Osteoblast (primary cell): Measurements from ENCODE around the gene ALG6. TPM values are rescaled to one million over a fixed set of nuclear protein-coding genes. Genes with fewer than 3 reads are reported as not detected.

Experiments used
- DNase-seq: peaks from one replicate; pipeline ENCODE4 v3.0.0; 2011; ENCODE audit warnings: low spot score, mixed read lengths; ENCODE audit not compliant: insufficient read length; ENCODE audit errors: missing footprints
- H2AFZ ChIP-seq: 2 replicates; pipeline ENCODE4 v1.6.0; 2011; ENCODE audit warnings: mild to moderate bottlenecking, low read length
- H3K27ac ChIP-seq: 2 replicates; pipeline ENCODE4 v1.5.1; 2011; ENCODE audit warnings: mild to moderate bottlenecking, low read depth, low read length, moderate library complexity
- H3K27me3 ChIP-seq: 2 replicates; pipeline ENCODE4 v1.6.0; 2012; ENCODE audit warnings: mild to moderate bottlenecking, control low read depth, inconsistent platforms, low read length, moderate library complexity; ENCODE audit not compliant: insufficient read depth
- H3K36me3 ChIP-seq: 2 replicates; pipeline ENCODE4 v1.5.1; 2011; ENCODE audit warnings: mild to moderate bottlenecking, low read length, control low read depth, moderate library complexity; ENCODE audit not compliant: insufficient read depth
- H3K4me1 ChIP-seq: 2 replicates; pipeline ENCODE4 v1.5.1; 2011; ENCODE audit warnings: mild to moderate bottlenecking, low read length, control low read depth, moderate library complexity; ENCODE audit not compliant: insufficient read depth
- H3K4me2 ChIP-seq: 2 replicates; pipeline ENCODE4 v1.6.0; 2011; ENCODE audit warnings: mild to moderate bottlenecking, low read length; ENCODE audit not compliant: insufficient read depth
- H3K4me3 ChIP-seq: fragments of 200-600 bp; sonication (generic); 3 replicates; pipeline ENCODE4 v1.5.1; 2012; ENCODE audit warnings: mild to moderate bottlenecking, low read length, inconsistent platforms; ENCODE audit not compliant: insufficient read depth
- H3K79me2 ChIP-seq: 2 replicates; pipeline ENCODE4 v1.6.0; 2012; ENCODE audit warnings: mild to moderate bottlenecking, low read length, control low read depth, inconsistent platforms; ENCODE audit not compliant: insufficient read depth
- H3K9me3 ChIP-seq: 2 replicates; pipeline ENCODE4 v1.5.1; 2011; ENCODE audit warnings: low read depth, low read length, control low read depth
- H4K20me1 ChIP-seq: 2 replicates; pipeline ENCODE4 v1.6.0; 2012; ENCODE audit warnings: mild to moderate bottlenecking, low read length, control low read depth; ENCODE audit not compliant: insufficient read depth
- total RNA-seq: library from RNA; depleted of rRNA; stranded (reverse); fragments of >200 nt; gene quantifications from 2 replicates; pipeline ENCODE4 v1.2.3, GENCODE V29; 2012
- TF ChIP-seq, protein P1 (sequence below): IDR thresholded peaks from 2 replicates; pipeline ENCODE4 v1.5.1; 2011; ENCODE audit warnings: mild to moderate bottlenecking, low read depth, low read length, moderate library complexity; ENCODE audit errors: extremely low read depth

Gene ALG6
- total RNA-seq, 1 donor = 8.3 TPM

DNA sequence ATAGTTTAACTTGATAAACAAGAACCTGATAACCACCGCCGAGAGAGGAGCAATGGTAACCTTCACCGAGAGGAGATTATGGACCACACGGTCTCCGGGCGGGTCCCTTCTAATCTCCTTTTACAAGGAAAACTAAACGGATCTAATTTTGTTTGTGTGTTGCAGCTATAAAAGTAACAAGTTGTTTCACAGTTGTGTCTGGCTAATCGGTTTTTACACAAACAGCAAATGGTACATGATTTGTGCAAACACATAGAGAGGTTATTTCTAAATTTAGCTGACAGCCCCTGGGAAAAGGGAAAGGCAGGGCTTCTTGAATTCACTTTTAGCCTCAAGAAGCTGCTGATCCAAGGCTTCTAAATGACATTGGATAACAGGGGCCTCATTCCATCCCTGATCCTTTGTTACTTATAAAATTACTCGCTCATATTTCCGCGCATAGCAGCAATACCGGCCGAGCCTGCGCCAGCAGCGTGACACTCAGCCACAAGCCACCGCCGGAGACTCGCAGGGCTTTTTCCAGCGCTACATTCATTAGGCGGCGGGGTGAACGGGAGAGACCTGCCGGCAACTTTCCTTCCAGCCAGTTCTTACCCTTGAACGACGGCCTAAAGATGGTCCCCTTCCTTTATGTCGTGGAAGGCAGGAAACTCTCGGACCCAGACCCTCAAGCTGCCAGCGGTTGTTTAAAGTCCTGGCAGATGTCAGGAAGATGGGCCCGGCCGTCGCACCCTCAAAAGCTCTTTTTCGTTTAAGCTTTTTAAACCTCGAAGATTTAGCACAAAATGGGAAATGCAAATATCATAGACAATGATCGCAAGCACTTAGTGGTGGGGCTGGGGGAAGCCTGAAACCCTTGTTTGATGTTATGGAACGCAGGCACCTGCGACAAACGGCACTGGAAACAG lies 40.7 kb upstream of the ALG6 start:
- H3K27ac ChIP-seq = no peak overlapping the region
- H3K4me1 ChIP-seq = peaks cover 2% of the 10 kb centered on the region
- peak; percentile 63 for DNase-seq
- H3K4me2 ChIP-seq = no peak overlapping the region
- peaks cover 100% of the 10 kb centered on the region for H3K27me3 ChIP-seq
- H3K4me3 ChIP-seq = no peak overlapping the region
- no peaks in the 10 kb centered on the region for H4K20me1 ChIP-seq
- no peaks in the 10 kb centered on the region for H3K79me2 ChIP-seq
- no peak overlapping the region for H2AFZ ChIP-seq
- H3K9me3 ChIP-seq = no peaks in the 10 kb centered on the region
- TF ChIP-seq, protein P1, sequence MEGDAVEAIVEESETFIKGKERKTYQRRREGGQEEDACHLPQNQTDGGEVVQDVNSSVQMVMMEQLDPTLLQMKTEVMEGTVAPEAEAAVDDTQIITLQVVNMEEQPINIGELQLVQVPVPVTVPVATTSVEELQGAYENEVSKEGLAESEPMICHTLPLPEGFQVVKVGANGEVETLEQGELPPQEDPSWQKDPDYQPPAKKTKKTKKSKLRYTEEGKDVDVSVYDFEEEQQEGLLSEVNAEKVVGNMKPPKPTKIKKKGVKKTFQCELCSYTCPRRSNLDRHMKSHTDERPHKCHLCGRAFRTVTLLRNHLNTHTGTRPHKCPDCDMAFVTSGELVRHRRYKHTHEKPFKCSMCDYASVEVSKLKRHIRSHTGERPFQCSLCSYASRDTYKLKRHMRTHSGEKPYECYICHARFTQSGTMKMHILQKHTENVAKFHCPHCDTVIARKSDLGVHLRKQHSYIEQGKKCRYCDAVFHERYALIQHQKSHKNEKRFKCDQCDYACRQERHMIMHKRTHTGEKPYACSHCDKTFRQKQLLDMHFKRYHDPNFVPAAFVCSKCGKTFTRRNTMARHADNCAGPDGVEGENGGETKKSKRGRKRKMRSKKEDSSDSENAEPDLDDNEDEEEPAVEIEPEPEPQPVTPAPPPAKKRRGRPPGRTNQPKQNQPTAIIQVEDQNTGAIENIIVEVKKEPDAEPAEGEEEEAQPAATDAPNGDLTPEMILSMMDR = no peak
- H3K36me3 ChIP-seq = no peaks in the 10 kb centered on the region

DNA sequence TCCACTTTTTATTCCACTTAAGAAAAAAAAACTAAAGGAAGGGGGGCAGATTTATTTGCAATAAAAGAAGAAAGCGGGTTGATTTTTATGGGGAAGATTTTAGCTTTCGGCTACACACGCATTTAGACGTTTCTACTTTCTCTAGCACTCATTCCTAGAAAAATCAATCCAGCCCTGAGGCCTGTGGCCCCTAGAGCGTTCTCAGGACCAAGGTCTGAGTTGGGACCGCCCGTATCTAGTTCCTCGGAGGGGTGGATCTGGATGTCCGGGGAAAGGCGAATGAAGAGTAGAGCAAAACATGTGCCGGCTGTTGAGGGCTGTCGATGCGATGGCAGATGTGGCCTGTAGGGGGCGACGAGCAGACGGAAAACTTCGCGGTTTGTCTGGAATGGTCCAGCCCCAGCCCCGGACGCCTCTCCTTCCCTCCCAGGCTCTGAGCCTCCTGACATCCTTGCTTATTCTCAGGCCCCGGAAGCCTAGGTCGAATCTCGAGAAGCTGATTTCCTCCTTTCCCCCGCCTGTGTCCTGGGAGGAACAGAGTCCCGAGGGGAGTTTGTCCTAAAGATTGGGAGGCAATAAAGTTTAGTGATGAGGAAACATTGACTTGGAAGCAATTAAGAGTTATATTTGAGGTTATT lies 39.9 kb upstream of the ALG6 start:
- Histone ChIP-seq H2AFZ (no peak overlapping the region), H3K4me1 (peaks cover 1% of the 10 kb centered on the region), H3K4me3 (no peak overlapping the region), H3K4me2 (peak overlapping the region; percentile 63), H3K27ac (no peak overlapping the region), H3K79me2 (no peaks in the 10 kb centered on the region), H3K27me3 (peaks cover 100% of the 10 kb centered on the region), H4K20me1 (no peaks in the 10 kb centered on the region), H3K36me3 (no peaks in the 10 kb centered on the region), H3K9me3 (no peaks in the 10 kb centered on the region)
- peak; percentile 98 for DNase-seq
- TF ChIP-seq, protein P1 = peak; percentile 83

DNA sequence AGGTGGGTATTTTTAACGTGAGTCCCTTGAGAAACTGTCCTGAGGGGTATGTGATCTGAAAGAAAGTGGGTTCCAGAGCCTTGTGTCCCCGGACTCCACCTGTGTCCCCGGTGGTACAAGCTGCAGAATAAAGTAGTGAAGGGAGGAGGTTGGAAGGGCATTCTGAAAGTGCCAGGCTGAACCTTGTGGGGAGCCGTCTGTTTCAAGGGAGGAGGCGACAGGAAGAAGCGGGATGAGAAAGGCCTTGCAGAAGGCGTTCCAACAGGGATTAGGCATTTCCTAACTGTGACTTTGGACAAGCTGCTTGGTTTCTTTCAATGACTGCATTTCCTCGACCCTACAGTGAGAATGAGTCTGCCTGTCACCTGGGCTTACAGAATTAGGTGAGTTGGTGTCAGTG lies 39.3 kb upstream of the ALG6 start:
- no peaks in the 10 kb centered on the region for H3K9me3 ChIP-seq

More for the DNA sequence above, 39.3 kb upstream of the ALG6 start:
- Histone ChIP-seq H3K27ac (no peak overlapping the region), H3K27me3 (peaks cover 100% of the 10 kb centered on the region), H3K36me3 (no peaks in the 10 kb centered on the region), H3K79me2 (no peaks in the 10 kb centered on the region), H2AFZ (no peak overlapping the region), H4K20me1 (no peaks in the 10 kb centered on the region), H3K4me2 (no peak overlapping the region), H3K4me3 (no peak overlapping the region), H3K4me1 (no peaks in the 10 kb centered on the region)
- TF ChIP-seq, protein P1 = no peak
- DNase-seq = no peak
